Sigmoid colon (tissue), 4 donors: ENCODE results near the gene PAGR1.

Experiments
- EP300 ChIP-seq, 4 donors: sonication (generic); formaldehyde crosslinking; IDR thresholded peaks; one replicate each; pipeline ENCODE4 v1.6.1; 2017; ENCODE audit warnings: antibody characterized with exemption in 4 of 4
- POLR2A ChIP-seq, 2 donors: fragments of 450-650 bp; IDR thresholded peaks; one replicate each; pipeline ENCODE4 v1.6.1; 2016; ENCODE audit warnings: antibody characterized with exemption in 2 of 2, mild to moderate bottlenecking in 2 of 2, moderate library complexity in 2 of 2
- POLR2AphosphoS5 ChIP-seq, 4 donors: sonication (generic); formaldehyde crosslinking; IDR thresholded peaks; one replicate each; pipeline ENCODE4 v1.6.1; 2017; ENCODE audit warnings: antibody characterized with exemption in 4 of 4
- TF ChIP-seq, protein P1 (sequence below), 4 experiments: fragments of 450-650 bp in 3 of 4; fragments of 200-600 bp in 1 of 4; IDR thresholded peaks; one replicate each; pipeline ENCODE4 v1.5.1; 2016 to 2019; ENCODE audit warnings: antibody characterized with exemption in 4 of 4, mild to moderate bottlenecking in 3 of 4, moderate library complexity in 2 of 4

DNA sequence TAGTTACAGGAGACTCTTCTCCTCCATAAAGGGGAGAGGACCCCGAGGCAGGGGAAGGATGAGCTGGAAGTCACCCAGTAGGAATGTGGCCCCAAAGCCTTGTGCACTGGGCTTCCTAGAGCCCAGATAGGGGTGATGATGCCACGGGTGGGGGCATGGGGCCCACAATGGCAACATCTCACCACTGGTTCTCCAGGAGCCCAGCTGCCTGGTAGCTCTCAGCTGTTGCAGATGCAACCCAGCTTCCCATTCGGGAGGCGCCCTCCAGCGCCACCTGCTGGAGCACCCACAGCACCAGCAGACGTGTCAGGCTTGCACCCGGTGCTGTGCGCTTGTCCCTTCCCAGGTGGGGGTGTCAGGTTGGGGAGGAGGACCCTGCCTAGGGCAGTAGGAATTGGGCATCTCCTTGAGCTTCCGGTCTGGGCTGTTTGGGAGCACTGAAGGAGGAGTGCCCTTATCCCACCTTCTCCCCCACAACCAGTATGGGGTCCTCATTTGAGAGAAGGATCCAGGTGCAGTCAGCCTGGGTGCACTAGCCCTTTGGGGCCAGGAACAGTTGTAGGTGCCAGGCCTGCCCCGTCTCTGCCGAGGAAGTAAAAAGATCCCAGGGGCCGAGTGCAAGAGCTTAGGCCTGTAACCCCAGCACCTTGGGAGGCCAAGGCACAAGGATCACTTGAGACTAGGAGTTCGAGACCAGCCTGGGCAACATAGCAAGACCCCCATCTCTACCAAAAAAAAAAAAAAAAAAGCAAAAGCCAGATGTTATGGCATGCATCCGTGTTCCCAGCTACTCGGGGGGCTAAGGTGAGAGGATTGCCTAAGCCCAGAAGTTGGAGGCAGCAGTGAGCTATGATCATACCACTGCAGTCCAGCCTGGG, 32.7 kb downstream of the PAGR1 start:
- TF ChIP-seq, protein P1, sequence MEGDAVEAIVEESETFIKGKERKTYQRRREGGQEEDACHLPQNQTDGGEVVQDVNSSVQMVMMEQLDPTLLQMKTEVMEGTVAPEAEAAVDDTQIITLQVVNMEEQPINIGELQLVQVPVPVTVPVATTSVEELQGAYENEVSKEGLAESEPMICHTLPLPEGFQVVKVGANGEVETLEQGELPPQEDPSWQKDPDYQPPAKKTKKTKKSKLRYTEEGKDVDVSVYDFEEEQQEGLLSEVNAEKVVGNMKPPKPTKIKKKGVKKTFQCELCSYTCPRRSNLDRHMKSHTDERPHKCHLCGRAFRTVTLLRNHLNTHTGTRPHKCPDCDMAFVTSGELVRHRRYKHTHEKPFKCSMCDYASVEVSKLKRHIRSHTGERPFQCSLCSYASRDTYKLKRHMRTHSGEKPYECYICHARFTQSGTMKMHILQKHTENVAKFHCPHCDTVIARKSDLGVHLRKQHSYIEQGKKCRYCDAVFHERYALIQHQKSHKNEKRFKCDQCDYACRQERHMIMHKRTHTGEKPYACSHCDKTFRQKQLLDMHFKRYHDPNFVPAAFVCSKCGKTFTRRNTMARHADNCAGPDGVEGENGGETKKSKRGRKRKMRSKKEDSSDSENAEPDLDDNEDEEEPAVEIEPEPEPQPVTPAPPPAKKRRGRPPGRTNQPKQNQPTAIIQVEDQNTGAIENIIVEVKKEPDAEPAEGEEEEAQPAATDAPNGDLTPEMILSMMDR (IDR thresholded peaks at IDR 0.05): peak; percentile 72 to 89 (median 83)
- TF ChIP-seq POLR2AphosphoS5 (IDR thresholded peaks at IDR 0.05): peak in 2 of 4 donors; percentile 22 to 39
- no peak for TF ChIP-seq POLR2A (IDR thresholded peaks at IDR 0.05)
- TF ChIP-seq EP300 (IDR thresholded peaks at IDR 0.05): no peak
